HG03064 (cell line): Measurements from ENCODE around the gene BNIP3.
"Not testable (repeated sequence)": the region's sequence is repeated elsewhere in the genome, so short reads cannot be mapped to it uniquely, and the experiment has no call there.

Source experiments
- ATAC-seq: cut with Tn5 transposase; IDR thresholded peaks from one replicate; pipeline ENCODE4 v1.9.1; 2021; ENCODE audit warnings: low read depth; ENCODE audit not compliant: unreplicated experiment

Gene BNIP3

DNA sequence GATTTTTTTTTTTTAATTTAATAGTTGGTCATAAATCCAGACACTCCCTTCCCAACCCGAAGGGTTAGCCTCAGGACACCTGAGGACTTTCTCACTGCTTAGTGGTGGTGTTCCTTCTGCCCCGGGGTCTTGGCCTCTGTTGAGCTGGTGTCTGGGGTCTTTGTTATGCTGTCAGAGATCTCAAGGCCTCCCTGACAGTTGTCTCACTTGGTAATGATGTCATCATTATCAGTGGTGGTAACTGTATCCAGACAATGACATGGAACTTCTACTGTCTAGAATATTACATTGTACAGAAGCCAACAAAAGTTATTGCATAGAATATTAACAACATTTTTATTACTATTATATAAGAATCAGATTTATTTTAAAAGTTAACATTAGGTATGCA is 48.0 kb downstream of the BNIP3 start:
- ATAC-seq = no peak

DNA sequence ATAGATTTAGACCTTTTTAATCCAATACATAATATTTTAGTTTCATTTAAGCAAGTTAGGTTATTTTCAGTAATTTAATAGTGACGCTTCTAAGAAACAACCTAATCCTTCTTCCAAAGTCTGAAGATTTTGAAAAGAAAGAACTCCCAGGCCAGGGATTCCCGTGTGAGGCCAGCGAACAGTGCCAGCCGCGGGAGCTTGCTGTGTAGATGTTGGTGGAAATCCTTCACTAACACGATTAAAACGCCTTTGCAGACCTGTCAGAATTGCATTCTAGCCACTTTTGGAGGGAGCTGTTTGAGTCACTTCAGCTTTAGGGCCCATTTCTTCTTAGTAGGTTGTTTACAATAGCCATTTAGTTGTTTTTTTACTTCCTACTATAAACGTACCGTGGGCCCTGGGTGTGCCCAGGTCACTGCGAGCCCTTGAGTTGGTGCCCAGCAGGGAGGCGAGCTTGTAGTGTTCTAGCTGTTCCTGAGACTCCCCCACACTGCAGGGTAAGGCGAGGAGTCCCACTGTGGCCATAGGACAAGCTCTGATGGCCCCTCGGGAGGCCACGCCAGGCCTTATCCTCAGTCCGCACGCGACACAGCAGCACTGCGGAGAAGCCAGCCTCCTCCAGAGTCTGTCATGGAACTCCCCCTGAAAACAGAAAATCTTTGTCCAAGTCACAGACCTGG is 48.6 kb downstream of the BNIP3 start:
- ATAC-seq = no peak

DNA sequence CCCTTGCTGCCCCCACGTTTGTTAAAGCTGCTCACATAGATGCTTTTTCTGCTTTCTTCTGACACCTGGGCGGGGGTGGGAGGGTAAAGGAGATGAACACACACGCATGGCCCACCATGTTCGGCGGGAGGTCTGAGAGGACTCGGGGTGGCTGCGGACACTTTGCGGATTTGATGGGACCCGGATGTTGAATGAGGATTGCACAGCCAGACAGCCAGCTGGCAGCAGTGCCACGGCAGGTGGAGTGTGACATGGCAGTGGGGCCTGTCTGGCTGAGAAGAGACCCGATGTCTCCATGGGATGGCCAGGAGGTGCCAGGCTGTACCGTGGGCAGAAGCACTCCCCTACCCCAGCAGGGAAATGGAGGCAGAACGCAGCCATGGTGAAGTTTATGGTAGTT is 49.7 kb downstream of the BNIP3 start:
- no peak for ATAC-seq

DNA sequence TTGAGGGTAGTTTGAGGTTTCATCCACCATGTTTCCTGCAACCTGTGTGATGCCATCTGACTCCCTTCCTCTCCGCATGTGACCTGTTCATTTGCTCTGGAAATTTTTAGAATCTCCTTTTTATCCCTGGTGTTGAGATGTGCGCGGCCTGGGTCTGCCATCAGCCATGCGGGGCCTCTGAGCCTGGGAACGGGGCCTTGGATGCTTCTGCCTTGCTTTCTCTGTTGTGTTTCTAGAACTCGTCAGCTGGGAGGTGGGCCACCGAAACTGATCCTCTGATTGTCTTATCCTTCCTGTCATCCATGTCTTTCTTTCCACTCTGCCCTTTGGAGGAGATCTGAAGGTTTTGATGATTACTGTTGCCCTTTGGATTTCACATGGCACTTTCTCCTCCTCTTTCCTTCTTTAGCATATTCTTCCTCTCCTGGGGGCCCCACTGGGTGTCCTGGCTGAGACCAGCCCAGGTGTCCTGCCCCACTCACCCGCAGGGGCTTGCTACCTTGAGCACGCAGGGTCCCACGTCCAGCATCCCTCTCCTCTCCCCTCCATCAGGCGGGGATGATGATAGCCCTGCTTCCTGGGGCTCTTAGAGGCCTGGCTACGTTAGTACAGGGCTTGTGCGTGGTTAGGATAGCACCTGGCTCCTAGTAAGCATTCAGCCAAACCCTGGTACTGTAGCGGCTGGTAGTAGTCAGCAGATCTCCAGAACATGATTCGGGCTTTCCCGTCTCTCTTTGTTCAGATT is 51.0 kb downstream of the BNIP3 start:
- ATAC-seq = no peak

DNA sequence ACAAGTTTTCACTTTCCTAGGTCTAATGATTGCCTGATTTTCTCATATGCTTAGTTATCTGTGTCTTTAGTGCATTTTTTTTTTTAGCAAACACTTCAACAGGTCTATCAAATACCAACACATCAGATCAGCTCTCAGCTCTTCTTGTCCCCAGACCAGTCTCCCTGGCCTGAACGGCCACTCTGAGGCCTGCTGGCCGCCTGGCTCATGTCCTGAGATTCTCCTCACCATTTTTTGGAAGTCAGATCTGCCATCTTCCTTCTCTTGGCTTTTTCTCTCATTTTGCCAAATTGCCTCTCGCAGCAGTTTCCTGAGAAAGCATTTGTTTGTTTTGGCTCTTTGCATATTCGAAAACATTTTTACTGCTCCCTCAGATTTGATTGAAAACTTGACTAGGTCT is 51.6 kb downstream of the BNIP3 start:
- ATAC-seq = no peak

DNA sequence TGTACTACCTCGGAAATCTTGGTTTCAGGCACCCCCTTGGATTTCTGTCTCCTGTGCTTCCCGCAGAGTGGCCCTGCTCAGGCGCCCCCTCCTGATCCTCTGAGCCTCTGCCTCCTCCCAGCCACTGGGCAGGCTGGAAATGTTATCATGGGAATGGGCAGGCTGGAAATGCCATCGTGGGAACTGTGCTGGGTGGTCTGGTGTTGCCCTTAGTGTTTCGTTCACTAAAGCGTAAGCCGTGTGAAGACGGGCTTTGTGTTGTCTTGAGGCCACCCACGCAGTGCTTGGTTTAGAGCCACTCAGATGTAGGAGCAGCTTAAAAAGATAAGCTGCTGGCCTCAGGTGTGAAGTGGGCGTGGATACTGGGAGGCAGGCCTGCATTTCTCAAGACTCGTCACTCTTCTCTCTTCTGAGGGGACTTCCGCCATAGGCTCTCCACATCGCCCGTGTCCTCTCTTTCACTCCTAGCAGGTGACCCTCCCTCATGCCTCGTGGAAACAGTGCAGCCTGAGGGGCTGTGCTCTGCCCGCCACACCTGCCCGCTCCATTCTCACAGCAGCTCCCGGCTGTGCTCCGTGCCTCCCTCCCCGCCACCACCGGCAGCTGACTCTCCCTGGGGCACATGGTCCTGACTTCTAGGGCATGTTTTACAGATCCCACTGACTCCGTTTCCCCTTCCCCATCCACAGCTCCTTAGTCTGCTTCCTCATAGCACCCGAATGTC is 52.4 kb downstream of the BNIP3 start:
- ATAC-seq = no peak

DNA sequence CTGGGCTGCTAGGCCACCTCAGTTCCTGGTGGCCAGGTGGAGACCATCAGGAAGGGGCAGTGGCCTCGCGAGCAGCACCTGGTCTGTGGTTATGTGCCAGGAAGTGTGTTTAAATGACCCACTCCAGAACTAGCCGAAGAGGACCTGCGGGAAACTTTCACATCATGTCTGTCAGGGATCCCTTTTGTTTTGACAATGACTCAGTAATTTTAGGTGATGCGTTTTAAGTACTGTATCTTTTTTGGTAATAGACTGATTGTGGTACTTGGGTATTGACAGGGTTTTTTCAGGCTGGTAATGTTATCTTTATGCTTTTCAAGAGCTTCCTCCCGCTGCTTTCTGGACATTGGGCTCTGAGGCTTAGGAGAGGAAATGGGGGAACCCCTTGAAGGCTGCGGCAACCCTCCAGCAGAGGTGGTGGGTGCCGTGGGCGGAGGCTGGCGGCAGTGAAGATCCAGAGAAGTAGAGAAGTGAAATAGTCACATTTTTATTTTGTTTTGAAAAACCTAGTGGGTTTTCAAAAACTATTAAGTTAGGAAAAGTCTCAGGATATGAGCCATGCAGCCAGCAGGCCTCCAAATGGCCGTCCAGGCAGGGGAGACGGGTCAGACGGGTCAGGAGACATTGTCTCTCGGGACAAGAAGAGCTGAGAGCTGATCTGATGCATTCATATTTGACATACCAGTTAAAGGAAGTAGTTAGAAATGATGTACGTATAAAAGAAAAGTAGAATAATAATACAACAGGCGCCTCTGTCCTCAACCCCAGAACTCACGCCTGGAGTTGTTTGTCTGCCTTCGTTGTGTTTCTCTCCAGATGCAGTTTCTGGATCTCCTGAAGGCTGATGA is 53.3 kb downstream of the BNIP3 start:
- peak; percentile 91 for ATAC-seq

DNA sequence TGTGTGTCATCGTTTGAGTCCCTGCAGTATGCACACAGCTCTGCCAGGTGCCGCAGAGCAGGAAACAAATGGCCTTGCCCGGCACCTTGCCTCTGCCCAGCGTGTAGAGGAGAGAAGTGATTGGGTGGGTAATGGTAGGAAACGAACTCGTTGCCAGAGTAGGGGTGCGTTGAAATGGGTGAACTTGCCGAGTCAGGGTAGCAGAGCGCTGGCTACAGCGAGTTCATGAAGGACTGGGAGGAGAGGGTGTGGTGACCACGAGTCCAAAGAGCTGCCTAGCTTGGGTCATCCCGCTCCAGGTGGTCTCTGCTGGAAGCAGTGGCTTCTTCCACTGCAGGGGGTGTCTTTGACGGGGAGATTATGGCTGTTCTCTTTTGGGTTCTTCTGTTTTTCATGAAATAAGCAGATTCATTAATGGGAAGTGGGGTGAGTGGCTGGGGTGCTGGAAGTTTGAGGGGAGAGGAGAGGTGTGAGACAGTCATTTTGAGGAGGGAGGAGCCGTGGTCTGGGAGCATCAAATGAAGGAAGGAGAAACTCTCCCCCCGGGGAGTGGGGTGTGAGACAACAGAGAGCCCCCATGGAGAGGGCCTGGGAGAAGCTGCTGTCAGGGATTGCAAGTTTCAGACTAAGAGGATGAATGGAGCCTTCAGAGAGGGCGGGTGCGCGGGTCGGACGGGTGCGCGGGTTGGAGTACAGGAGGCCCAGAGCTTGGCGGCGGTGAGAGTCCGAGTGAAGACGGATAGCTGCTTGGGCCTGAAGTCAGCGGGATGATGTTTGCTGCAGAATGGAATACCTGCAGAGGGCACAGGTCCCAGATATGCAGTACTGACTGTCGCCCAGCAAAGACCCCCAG is 54.8 kb downstream of the BNIP3 start:
- no peak for ATAC-seq

DNA sequence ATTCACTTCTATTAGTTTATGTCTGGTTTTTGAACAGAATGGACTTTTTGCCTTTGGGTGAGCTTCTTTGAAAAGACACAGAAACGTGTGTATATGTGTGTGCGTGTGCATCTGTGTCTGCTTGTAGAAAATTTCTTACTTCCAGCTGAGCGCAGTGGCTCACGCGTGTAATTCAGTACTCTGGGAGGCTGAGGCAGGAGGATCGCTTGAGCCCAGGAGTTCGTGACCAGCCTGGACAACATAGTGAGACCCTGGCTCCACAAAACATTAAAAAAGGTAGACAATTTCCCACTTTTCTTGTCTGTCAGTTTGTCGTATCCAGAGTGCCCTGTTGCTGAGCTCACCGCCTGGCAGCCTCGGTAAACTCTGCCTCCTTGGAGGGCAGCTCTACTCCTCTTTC is 55.5 kb downstream of the BNIP3 start:
- ATAC-seq = no peak

DNA sequence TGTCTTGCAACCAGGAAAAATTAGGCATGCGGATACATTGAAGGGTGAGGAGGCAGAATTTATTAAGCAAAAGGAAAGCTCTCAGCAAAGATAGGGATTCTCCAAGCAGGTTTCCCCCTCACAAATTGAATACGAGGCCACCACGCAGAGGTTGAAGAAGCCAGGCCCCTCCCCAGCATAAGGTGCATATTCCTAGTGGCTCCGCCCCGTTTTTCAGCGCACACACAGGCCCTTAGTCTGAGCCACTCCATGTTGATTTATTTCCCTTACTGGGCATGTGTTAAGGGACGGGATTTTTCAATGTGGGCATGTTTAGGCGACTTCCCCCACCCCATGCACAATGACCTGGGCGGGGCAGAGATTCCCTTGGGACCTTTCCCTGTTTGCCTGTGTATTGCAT is 56.0 kb downstream of the BNIP3 start:
- ATAC-seq = no peak

DNA sequence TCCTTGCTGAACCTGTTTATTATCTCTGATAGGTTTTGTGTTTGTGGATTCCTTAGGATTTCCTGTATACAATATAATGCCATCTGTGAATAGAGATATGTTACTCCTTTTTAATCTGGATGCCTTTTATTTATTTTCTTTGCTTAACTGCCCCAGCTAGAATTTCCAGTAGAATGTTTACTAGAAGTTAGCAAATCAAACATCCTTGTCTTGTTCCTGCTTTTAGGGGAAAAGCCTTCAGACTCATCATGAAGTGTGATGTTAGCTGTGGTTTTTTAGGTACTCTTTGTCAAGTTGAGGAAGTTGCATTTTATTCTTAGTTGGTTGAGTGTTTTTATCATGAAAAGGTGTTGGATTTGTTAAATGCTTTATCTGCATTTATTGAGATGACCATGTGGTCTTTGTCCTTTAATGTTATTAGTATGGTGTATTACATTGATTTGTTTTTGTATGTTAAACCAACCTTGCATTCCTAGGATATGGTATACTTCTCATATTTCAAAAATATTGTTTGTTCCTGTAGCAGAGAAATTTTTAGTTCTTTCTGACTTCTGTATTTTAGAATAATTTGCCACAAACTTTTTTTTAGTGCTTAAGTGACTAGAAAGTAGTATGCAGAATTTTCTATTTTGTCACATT is 56.6 kb downstream of the BNIP3 start:
- ATAC-seq = no peak

DNA sequence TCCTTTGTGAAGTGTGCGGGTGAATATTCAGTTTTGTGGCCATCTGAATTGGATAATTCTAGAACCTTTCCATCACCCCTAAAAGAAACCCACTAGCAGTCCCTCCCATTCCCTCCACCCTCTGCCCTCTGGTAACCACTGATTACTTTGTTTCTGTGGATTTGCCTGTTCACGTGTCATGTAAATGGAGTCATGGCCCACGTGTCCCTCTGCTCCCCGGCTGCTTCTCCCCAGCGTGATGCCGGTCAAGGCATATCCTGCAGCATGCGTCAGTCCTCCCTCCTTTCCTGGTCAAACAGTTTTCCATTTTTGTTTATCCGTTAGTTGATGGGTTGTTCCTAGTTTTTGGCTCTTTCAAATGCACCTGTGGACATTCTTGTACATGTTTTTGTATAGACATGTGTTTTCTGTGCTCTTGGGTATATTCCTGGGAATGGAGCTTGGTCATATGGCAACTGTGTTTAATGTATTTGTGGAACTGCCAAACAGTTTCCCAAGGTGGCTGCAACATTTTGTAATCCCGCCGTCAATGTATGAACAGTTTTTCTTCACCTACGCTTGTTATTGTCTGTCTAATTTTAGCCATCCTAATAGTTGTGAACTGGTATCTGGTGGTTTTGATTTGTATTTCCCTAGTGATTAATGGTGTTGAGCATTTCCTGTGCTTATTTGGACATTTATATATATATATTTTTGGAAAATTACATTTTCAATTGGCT is 58.5 kb downstream of the BNIP3 start:
- ATAC-seq = no peak

DNA sequence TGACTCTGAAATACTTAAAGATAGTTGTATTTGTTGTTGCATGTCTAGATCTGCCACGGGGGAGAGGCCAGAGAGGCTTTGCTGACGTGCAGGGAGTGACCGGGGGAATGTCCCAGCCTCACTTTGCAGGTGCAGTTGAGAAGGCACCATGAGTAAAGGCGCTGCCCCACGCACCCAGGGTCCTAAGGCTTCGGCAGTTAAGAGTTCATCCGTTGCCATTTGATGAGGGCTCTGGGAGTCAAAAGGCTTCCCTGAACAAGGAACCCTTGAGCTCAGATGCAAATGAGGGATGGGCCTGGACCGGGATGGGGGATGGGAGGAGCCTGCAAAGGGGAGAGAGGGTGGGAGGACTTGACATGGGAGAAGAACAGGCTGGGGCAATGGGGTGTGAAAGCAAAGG is 60.5 kb downstream of the BNIP3 start:
- no peak for ATAC-seq

DNA sequence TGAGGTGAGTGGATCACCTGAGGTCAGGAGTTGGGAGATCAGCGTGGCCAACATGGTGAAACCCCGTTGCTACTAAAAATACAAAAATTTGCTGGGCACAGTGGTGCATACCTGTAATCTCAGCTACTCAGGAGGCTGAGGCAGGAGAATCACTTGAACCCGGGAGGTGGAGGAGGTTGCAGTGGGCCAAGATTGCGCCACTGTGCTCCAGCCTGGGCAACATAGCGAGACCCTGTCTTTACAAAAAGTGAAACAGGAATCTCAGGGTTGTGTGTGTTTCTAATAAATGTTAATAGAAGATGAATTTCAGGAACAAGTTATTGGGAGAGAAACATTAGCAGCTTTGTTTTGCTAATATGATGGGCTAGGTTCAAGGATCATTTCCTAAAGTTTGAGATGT is 61.0 kb downstream of the BNIP3 start:
- ATAC-seq = no peak

DNA sequence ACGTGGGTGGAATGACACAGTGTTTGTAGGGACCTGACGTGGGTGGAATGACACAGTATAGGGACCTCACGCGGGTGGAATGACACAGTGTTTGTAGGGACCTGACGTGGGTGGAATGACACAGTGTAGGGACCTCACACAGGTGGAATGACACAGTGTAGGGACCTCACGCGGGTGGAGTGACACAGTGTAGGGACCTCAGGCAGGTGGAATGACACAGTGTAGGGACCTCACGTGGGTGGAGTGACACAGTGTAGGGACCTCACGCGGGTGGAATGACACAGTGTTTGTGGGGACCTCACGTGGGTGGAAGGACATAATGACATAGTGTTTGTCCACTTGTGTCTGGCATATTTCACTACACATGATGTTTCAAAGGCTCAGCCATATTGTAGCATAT is 61.6 kb downstream of the BNIP3 start:
- no peak for ATAC-seq

DNA sequence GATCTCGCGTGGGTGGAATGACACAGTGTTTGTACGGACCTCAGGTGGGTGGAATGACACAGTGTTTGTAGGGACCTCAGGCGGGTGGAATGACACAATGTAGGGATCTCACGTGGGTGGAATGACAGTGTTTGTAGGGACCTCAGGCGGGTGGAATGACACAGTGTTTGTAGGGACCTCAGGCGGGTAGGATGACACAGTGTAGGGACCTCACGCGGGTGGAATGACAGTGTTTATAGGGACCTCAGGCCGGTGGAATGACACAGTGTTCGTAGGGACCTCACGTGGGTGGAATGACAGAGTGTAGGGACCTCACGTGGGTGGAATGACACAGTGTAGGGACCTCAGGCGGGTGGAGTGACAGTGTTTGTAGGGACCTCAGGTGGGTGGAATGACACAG is 62.3 kb downstream of the BNIP3 start:
- ATAC-seq = not testable (repeated sequence)
